GM12874 (cell line): Measurements from ENCODE around the gene MALRD1.

ENCODE experiments used
- CTCF ChIP-seq: IDR thresholded peaks from 2 replicates; pipeline ENCODE4 v1.5.1; 2011; ENCODE audit warnings: low read depth, mild to moderate bottlenecking, control low read depth, low read length, moderate library complexity; ENCODE audit not compliant: insufficient read depth

Gene MALRD1

GRCh38 chr10:19299645-19300044, 251.0 kb downstream of the MALRD1 start:
- no peak for TF ChIP-seq CTCF

- TF ChIP-seq CTCF, result no peak
Observed at GRCh38 chr10:19302117-19302516, 253.5 kb downstream of the MALRD1 start.

DNA sequence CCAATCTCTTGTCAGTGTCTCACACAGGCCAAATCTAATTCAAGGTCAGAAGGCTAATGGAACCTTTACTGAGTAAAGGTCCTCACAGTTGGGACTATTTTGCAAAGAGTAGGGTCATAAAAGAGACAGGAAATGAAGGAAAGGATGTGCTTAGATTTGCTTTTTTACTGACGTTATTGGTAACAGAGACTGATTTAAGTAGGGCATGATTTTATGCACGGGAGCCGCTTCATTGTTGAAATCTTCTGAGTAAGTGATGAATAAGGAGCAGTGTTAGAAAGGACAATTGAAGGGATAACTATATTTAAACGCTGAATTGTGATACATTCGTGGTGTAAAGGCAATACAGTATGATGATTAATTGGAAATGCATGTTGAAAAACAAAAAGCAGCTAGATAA, 261.5 kb downstream of the MALRD1 start:
- no peak for TF ChIP-seq CTCF

GRCh38 chr10:19316204-19316870, 267.7 kb downstream of the MALRD1 start:
- no peak for TF ChIP-seq CTCF

GRCh38 chr10:19317952-19318351, 269.4 kb downstream of the MALRD1 start:
- TF ChIP-seq CTCF, result no peak

- no peak for TF ChIP-seq CTCF
Observed at GRCh38 chr10:19325581-19325980, 277.0 kb downstream of the MALRD1 start.

DNA sequence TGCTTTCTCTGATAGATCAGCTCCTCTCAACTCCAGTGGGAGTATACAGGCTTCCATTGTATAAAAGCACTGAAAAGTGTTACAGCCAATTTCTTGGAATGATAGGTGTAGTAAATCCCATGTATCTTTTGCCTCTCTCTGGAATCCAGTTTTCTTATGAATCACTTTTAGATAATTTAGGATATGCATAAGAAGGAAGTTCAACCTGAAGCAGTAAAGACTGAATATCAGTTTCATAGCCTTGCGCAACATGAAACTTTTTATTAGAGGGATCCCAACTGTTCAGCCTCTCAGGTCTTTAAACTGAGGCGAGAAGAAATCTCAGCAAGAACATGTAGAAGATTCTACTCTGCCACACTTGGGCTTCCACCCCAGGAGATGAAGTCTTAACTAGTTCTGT, 280.0 kb downstream of the MALRD1 start:
- no peak for TF ChIP-seq CTCF
